H7 (cell line): ENCODE data around the gene TMEM168. TPM values are rescaled to one million over a fixed set of nuclear protein-coding genes. Genes with fewer than 3 reads are reported as not detected.
A peak's percentile ranks its signal among the peaks of the same experiment; 100 is the strongest.
"Not testable (repeated sequence)": the region's sequence is repeated elsewhere in the genome, so short reads cannot be mapped to it uniquely, and the experiment has no call there.

ENCODE experiments used
- DNase-seq: peaks from one replicate; pipeline ENCODE4 v3.0.0; 2012
- H3K27me3 ChIP-seq: 2 replicates; pipeline ENCODE4 v1.6.0; 2011; ENCODE audit warnings: mild to moderate bottlenecking, low read length; ENCODE audit not compliant: control insufficient read depth, insufficient read depth
- H3K36me3 ChIP-seq: replicated peaks from 2 replicates; pipeline ENCODE4 v1.5.1; 2011; ENCODE audit warnings: low read length; ENCODE audit not compliant: control insufficient read depth, insufficient read depth
- H3K4me3 ChIP-seq: 2 replicates; pipeline ENCODE4 v1.5.1; 2011; ENCODE audit warnings: low read depth, mild to moderate bottlenecking, control low read depth, low read length, moderate library complexity; ENCODE audit not compliant: insufficient read depth
- total RNA-seq: library from RNA; depleted of rRNA; stranded (reverse); fragments of >200 nt; shearing (Covaris generic); gene quantifications from 2 replicates; pipeline ENCODE4 v1.2.3, GENCODE V29; 2014

The TMEM168 gene
- total RNA-seq, 1 experiment from 2014 or later = 10.9 TPM

DNA sequence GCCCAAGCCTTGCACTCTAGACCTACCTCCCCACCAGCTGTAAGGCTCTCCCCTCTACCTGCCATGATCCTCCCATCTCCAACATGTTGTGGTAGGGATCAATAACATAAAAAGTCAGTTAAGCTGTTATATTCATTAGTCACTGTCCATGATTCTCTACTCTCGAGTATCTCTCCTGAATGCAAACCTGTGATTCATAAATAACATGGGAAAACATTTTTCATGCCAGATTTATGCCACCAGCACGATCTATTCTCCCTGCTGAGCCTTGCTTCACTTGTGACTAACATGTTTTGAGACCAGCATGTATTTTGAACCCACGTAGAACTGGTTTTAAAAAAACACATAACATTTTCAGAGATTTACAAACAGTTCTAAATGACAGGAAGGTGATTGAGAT lies 30.3 kb downstream of the TMEM168 start:
- no peaks in the 10 kb centered on the region for H3K36me3 ChIP-seq
- H3K4me3 ChIP-seq = no peak overlapping the region
- DNase-seq = no peak
- H3K27me3 ChIP-seq = no peaks in the 10 kb centered on the region

DNA sequence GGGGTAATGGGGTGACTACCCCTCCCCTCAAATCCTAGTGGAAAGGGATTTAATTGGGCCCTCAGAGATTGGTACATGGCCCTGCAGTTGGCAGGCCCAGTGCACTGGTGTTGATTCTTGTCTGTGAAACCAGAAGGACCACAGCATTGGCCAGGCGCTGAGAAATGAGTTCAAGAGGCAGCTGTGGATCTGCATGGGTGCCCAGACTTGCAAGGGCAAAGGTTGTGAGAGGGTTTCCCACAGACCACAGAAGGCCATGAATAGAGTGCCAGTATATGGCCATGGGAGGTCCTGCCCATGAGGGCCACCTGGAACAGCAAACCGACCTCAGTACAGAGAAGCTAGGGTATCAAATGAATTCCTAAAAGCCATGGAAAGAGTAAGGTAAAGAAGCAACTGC lies 32.9 kb downstream of the TMEM168 start:
- no peaks in the 10 kb centered on the region for H3K36me3 ChIP-seq
- no peak overlapping the region for H3K4me3 ChIP-seq
- H3K27me3 ChIP-seq = no peaks in the 10 kb centered on the region
- no peak for DNase-seq

DNA sequence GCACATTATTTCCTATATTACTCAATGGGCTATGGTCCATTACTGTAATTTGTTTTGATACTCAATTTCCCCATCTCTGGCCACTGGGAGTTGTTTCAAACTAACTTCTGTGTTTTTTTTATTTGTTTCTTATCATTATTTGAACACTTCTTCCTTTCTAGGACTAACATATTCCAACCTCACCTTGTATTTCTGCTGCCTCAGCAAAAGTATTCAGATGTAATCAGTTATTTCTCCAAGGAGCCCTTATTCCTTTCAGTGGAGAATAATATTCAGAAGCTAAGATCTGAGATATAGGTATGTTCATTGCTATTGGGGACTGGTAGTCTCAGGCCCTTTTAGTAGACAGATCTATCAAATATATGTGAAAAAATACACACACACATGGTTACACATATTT lies 36.9 kb downstream of the TMEM168 start:
- Histone ChIP-seq H3K4me3 (no peak overlapping the region), H3K27me3 (no peaks in the 10 kb centered on the region), H3K36me3 (no peaks in the 10 kb centered on the region)
- DNase-seq = no peak

DNA sequence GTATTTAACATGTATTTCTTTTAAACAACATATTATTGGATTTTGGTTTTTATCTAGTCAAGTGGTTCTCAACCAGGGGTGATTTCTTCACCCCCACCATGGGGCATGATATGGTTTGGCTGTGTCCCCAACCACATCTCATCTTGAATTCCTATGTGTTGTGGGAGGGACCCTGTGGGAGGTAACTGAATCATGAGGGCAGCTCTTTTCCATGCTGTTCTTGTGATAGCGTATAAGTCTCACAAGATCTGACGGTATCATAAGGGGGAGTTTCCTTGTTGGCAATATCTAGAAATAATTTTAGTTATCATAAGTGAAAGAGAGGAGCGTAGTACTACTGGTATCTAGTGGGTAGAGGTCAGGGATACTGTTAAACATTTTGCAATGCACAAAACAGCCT lies 37.6 kb downstream of the TMEM168 start:
- H3K27me3 ChIP-seq = no peaks in the 10 kb centered on the region
- H3K36me3 ChIP-seq = no peaks in the 10 kb centered on the region
- DNase-seq = no peak
- no peak overlapping the region for H3K4me3 ChIP-seq

DNA sequence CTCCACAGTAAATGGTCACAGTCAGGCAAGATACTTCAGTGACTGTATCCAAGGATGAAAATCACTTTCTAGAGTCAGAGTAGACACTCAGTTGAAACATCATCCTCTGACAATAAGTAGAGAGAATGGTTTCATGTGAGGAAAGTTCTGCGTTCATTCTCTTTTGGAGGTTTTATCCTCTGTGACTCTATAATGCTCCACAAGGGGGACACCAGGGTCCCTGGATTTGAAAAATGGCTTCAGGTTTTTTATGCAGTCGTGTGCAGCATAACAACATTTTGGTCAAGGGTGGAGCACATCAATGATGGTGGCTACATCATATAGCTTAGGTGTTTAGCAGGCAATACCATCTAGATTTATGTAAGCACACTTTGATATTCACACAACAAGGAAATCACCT lies 40.4 kb downstream of the TMEM168 start:
- DNase-seq = peak; percentile 4
- H3K27me3 ChIP-seq = no peaks in the 10 kb centered on the region
- no peak overlapping the region for H3K4me3 ChIP-seq
- no peaks in the 10 kb centered on the region for H3K36me3 ChIP-seq

DNA sequence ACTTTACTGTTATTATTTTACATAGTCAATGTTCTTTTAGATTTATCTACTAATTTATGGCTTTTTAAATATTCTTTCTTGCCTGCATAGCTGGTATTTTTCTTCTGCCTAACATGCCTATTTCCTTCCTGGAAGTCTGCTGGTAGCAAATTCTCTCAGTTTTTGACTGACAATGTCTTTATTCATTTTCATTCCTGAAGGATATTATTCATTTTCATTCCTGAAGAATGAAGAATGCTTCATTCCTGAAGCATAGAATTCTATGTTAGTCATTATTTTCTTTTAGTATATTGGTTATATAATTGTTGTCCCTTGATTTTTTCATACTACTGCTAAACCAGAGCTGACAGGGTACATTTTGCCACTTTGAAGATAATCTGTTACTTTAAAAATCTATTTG lies 41.8 kb downstream of the TMEM168 start:
- Histone ChIP-seq H3K4me3 (no peak overlapping the region), H3K36me3 (no peaks in the 10 kb centered on the region), H3K27me3 (no peaks in the 10 kb centered on the region)
- no peak for DNase-seq

- no peaks in the 10 kb centered on the region for H3K36me3 ChIP-seq
- no peak overlapping the region for H3K4me3 ChIP-seq
- no peaks in the 10 kb centered on the region for H3K27me3 ChIP-seq
- DNase-seq = no peak
Observed at GRCh38 chr7:112745635-112746034, 44.6 kb downstream of the TMEM168 start.

DNA sequence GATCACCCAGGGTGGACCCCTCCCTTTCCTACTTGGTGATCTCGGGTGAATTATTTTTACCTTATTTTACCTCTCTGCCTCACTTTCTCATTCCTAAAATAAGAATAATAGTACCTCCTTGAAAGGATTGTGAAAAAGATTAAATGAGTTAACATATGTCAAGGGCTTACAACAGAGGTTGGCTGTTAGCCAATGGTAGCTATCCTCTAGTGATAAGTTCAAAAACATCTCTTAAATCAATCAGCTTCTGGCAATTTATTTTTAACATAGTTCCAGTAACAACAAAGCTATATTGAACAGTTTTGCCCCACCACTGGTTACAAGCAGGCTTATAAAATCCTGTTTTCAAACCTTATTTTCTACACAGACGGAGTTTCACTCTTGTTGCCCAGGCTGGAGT lies 45.4 kb downstream of the TMEM168 start:
- Histone ChIP-seq H3K27me3 (no peaks in the 10 kb centered on the region), H3K36me3 (no peaks in the 10 kb centered on the region), H3K4me3 (no peak overlapping the region)
- no peak for DNase-seq

DNA sequence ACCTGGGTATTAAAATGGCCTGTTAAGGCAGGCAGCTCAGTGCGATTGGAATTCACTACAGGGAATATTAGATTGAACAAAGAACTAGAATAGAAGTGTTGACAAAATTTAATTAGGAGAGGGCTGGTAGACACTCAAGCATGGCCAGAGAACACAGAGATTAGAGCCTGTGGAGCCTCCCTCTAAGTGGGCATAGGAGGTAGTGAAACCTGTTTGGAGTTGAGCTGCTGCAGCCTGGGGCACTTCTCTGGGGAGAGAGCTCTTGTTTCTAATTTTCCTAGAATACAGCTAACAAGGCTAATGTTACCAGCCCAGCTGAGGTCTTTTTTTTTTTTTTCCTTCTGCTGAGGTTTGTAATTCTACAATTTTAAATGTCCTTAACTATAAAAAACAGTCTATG lies 46.4 kb downstream of the TMEM168 start:
- H3K36me3 ChIP-seq = no peaks in the 10 kb centered on the region
- H3K27me3 ChIP-seq = no peaks in the 10 kb centered on the region
- no peak for DNase-seq
- H3K4me3 ChIP-seq = no peak overlapping the region

DNA sequence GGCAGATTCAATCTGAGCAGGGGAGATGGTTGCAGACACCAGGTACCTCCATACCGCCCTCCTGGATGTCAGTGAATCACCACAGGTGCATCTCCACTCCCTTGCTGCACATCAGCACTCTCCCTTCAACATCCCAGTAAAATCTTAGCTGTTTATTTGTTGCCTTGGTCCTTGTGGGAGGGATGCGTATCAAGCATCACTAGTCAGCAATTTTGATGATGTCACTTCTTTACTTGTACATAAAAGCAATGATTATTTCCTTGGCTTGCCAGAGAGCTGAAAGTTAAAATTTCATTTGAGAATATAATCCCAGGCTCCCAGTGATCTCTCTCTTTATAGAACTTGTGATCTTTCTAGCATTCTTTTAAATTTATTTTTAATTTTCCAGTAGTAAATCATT lies 49.5 kb downstream of the TMEM168 start:
- no peaks in the 10 kb centered on the region for H3K36me3 ChIP-seq
- H3K4me3 ChIP-seq = no peak overlapping the region
- no peak for DNase-seq
- H3K27me3 ChIP-seq = no peaks in the 10 kb centered on the region

DNA sequence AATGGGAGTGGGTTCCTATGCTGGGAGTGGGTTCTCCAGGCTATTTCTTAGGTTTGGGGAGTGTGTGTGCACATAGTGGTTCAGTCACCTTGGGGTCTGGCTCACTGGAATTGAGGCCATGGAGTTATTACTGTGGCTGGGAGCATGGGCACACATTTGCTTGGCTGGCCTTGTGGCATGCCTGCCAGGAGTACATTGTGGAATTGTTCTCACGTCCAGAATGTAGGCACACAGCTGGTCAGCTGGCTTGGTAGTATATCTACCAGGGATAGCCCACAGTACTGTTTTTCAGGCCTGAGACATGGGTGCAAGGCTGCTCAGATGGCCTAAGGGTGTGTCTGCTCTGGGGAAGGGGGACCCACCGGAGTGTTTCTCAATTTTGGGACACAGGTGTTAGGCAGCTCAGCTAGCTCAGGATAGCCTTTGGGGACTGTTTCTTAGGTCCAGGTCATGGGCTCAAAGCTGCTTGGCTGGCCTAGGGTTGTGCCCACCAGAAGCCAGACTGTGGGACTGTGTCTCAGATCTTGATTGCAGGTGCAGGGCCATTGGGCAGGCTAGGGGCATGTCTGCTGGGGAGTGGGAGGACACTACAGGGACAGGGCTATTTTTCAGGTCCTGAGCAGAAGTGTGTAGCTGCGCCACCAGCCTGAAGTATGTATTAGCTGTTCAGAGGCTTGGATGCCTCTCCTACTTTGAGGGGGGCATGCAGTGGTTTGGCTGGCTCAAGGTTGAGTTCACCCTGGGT lies 50.6 kb downstream of the TMEM168 start:
- Histone ChIP-seq H3K36me3 (no peaks in the 10 kb centered on the region), H3K27me3 (no peaks in the 10 kb centered on the region), H3K4me3 (no peak overlapping the region)
- DNase-seq = no peak

DNA sequence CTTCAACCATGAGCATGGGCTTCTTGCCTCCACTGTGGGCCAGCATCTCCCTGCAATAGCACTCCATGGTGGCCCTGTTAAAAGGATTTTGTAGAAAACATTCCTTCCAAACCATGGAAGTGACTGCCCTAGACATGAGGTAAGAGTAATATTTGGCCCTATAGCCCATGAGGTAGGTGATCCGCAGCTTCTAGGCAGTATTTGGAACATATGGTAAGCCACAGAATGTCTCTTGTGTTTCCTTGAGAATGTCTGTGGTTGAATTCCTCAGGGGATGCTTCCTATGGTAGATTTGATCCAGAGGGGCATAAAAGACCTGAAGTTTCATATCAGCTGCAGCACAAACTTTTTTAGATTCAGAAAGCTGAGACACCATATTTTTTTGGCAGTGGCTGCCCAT lies 54.9 kb downstream of the TMEM168 start:
- Histone ChIP-seq H3K4me3 (no peak overlapping the region), H3K27me3 (no peaks in the 10 kb centered on the region)
- DNase-seq = no peak

GRCh38 chr7:112731324-112731723 lies 58.9 kb downstream of the TMEM168 start:
- not testable (repeated sequence) for H3K27me3 ChIP-seq, H3K36me3 ChIP-seq, DNase-seq, H3K4me3 ChIP-seq

More for the DNA sequence above, 54.9 kb downstream of the TMEM168 start:
- H3K36me3 ChIP-seq = no peaks in the 10 kb centered on the region

DNA sequence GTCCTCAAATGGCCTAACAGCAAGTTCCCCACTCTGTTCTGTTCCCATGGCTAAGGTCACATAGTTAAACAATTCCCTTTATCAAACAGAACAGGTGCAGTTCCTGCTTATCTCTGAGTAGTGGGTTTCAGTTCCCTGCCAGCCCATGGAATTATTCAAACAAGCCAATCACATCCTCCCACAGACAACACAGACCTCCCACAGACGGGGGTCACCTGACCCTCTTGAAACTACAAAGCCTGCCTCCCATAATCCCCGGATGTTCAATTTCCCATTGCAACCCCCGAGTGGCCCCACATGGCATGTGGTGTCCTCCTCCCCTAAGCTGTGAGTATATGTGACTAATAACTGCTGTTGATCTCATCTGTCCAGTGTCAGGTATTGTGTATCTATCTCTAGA lies 64.1 kb downstream of the TMEM168 start:
- H3K27me3 ChIP-seq = no peaks in the 10 kb centered on the region
- H3K36me3 ChIP-seq = no peaks in the 10 kb centered on the region
- no peak overlapping the region for H3K4me3 ChIP-seq
- no peak for DNase-seq

- Histone ChIP-seq H3K27me3 (no peaks in the 10 kb centered on the region), H3K4me3 (no peak overlapping the region), H3K36me3 (no peaks in the 10 kb centered on the region)
- DNase-seq = no peak
Observed at GRCh38 chr7:112723416-112723815, 66.8 kb downstream of the TMEM168 start.

- DNase-seq = no peak
- Histone ChIP-seq H3K27me3 (no peaks in the 10 kb centered on the region), H3K4me3 (no peak overlapping the region), H3K36me3 (no peaks in the 10 kb centered on the region)
Observed at GRCh38 chr7:112721366-112721765, 68.8 kb downstream of the TMEM168 start.
